PC-3 (cell line): ENCODE results near the gene EEF1A2. TPM values are rescaled to one million over a fixed set of nuclear protein-coding genes. Genes with fewer than 3 reads are reported as not detected.

Experiments used
- ATAC-seq: fragments of 200-7000 bp; cut with Tn5 transposase; 2 replicates; pipeline ENCODE4 v1.9.1; 2020; ENCODE audit warnings: mild to moderate bottlenecking, moderate library complexity
- BruUV-seq: library from RNA; stranded (reverse); fragments of 400-500 nt; replicated peaks from 2 replicates; lab custom pipeline; 2021; lab: Mats Ljungman, UMichigan
- CTCF ChIA-PET: fragments of 300-600 bp; sonication (Branson Sonifier 250); formaldehyde crosslinking; loops from one replicate; lab custom pipeline; 2022; ENCODE audit warnings: antibody characterized with exemption; lab: Charles Lee
- POLR2A ChIA-PET: fragments of 300-600 bp; sonication (Branson Sonifier 250); formaldehyde crosslinking; loops from one replicate; lab custom pipeline; 2022; ENCODE audit warnings: antibody characterized with exemption; ENCODE audit not compliant: unreplicated experiment; lab: Charles Lee
- DNase-seq: peaks from one replicate; pipeline ENCODE4 v3.0.0-alpha.2; 2015
- H2AFZ ChIP-seq: fragments of 300-600 bp; sonication (generic); 2 replicates; pipeline ENCODE4 v1.6.0; 2016; ENCODE audit warnings: antibody characterized with exemption, low read length
- H3F3A ChIP-seq: fragments of 300-600 bp; sonication (generic); one replicate; pipeline ENCODE4 v1.6.0; 2017; ENCODE audit warnings: antibody characterized with exemption, low read length, control low read depth, mild to moderate bottlenecking; ENCODE audit not compliant: unreplicated experiment
- H3K27ac ChIP-seq: fragments of 300-600 bp; sonication (generic); 2 replicates; pipeline ENCODE4 v1.5.1; 2016; ENCODE audit warnings: mild to moderate bottlenecking, low read length
- H3K27me3 ChIP-seq: fragments of 300-600 bp; sonication (generic); 2 replicates; pipeline ENCODE4 v1.6.1; 2016; ENCODE audit warnings: low read length, mixed read lengths
- H3K36me3 ChIP-seq: fragments of 300-600 bp; sonication (generic); 2 replicates; pipeline ENCODE4 v1.6.1; 2016; ENCODE audit warnings: low read depth, mixed run types, low read length, mixed read lengths
- H3K4me1 ChIP-seq: fragments of 300-600 bp; sonication (generic); 2 replicates; pipeline ENCODE4 v1.5.1; 2016; ENCODE audit warnings: low read length; ENCODE audit not compliant: insufficient read depth
- H3K4me2 ChIP-seq: fragments of 300-600 bp; sonication (generic); 2 replicates; pipeline ENCODE4 v1.6.0; 2016; ENCODE audit warnings: low read length
- H3K4me3 ChIP-seq: fragments of 300-600 bp; sonication (generic); 2 replicates; pipeline ENCODE4 v1.5.1; 2016; ENCODE audit warnings: mild to moderate bottlenecking, low read length, mixed read lengths
- H3K79me2 ChIP-seq: fragments of 300-600 bp; sonication (generic); 2 replicates; pipeline ENCODE4 v1.6.1; 2017; ENCODE audit warnings: low read length, mixed read lengths
- H3K9ac ChIP-seq: fragments of 300-600 bp; sonication (generic); 2 replicates; pipeline ENCODE4 v1.6.0; 2016; ENCODE audit warnings: mild to moderate bottlenecking, low read length
- H3K9me2 ChIP-seq: fragments of 300-600 bp; sonication (generic); replicated peaks from 2 replicates; pipeline ENCODE4 v1.6.1; 2016; ENCODE audit warnings: mixed run types, low read length, mixed read lengths
- H3K9me3 ChIP-seq: fragments of 300-600 bp; sonication (generic); 2 replicates; pipeline ENCODE4 v1.6.1; 2016; ENCODE audit warnings: low read length, mixed read lengths
- H4K20me1 ChIP-seq: fragments of 300-600 bp; sonication (generic); 2 replicates; pipeline ENCODE4 v1.6.1; 2016; ENCODE audit warnings: low read length, mixed read lengths
- CTCF ChIP-seq: fragments of 300-600 bp; sonication (generic); conservative IDR thresholded peaks from 2 replicates; pipeline ENCODE4 v1.5.1; 2017; ENCODE audit warnings: antibody characterized with exemption, low read depth, mild to moderate bottlenecking, low read length
- EZH2 ChIP-seq: fragments of 300-600 bp; sonication (generic); IDR thresholded peaks from one replicate; pipeline ENCODE4 v1.6.1; 2017; ENCODE audit warnings: antibody characterized with exemption, mild to moderate bottlenecking, low read length; ENCODE audit not compliant: unreplicated experiment
- EZH2phosphoT487 ChIP-seq: fragments of 300-600 bp; sonication (generic); IDR thresholded peaks from 2 replicates; pipeline ENCODE4 v1.6.1; 2018; ENCODE audit warnings: mild to moderate bottlenecking, antibody characterized with exemption, low read length, borderline replicate concordance
- intact Hi-C: fragments of 100-400 bp; cut with micrococcal nuclease; formaldehyde crosslinking; loops from 2 replicates; pipeline ENCODE4 v1.9.0; 2023
- total RNA-seq: library from RNA; depleted of rRNA; stranded (reverse); fragments of >200 nt; gene quantifications from 2 replicates; pipeline ENCODE4 v1.2.3, GENCODE V29; 2014

Gene EEF1A2
- total RNA-seq, 1 experiment from 2014 or later: 463 TPM

GRCh38 chr20:63468421-63468820 is 30.5 kb downstream of the EEF1A2 start:
- POLR2A ChIA-PET: interaction anchor here (0.5 kb wide), 1 partner anchor 9 kb away, joined by 5 read pairs; no protein-coding TSS in a partner anchor

GRCh38 chr20:63467294-63468083 is 31.4 kb downstream of the EEF1A2 start:
- no TSS peak for BruUV-seq
- ATAC-seq (no peak), DNase-seq (no peak)
- Histone ChIP-seq H3K27ac (no peak overlapping the region), H4K20me1 (no peaks in the 10 kb centered on the region), H3K36me3 (no peaks in the 10 kb centered on the region), H3K9me3 (no peaks in the 10 kb centered on the region), H3K79me2 (no peaks in the 10 kb centered on the region), H3K27me3 (peaks cover 81% of the 10 kb centered on the region), H3K4me1 (no peaks in the 10 kb centered on the region), H3K9me2 (no peaks in the 10 kb centered on the region), H3K4me2 (no peak overlapping the region), H3K9ac (no peak overlapping the region), H2AFZ (no peak overlapping the region), H3F3A (no peaks in the 10 kb centered on the region), H3K4me3 (no peak overlapping the region)
- intact Hi-C loops: no loop called here
- POLR2A ChIA-PET: interaction anchor here (0.5 kb wide), 1 partner anchor 10 kb away, joined by 5 read pairs; no protein-coding TSS in a partner anchor
- TF ChIP-seq EZH2phosphoT487 (no peak), EZH2 (no peak), CTCF (no peak)
- CTCF ChIA-PET: no interaction called here

More at GRCh38 chr20:63468421-63468820, 30.5 kb downstream of the EEF1A2 start:
- no peak for TF ChIP-seq CTCF
- TF ChIP-seq EZH2phosphoT487: no peak
- no peak for TF ChIP-seq EZH2
- H3K27me3 ChIP-seq: peaks cover 77% of the 10 kb centered on the region
- H3K27ac ChIP-seq: no peak overlapping the region
- H3K9ac ChIP-seq: no peak overlapping the region
- BruUV-seq: no TSS peak
- no peak overlapping the region for H3K4me2 ChIP-seq
- no peak for DNase-seq
- intact Hi-C loops: no loop called here
- H4K20me1 ChIP-seq: no peaks in the 10 kb centered on the region
- H3K4me1 ChIP-seq: no peaks in the 10 kb centered on the region
- no peaks in the 10 kb centered on the region for H3K9me3 ChIP-seq
- H3F3A ChIP-seq: no peaks in the 10 kb centered on the region
- no peak for ATAC-seq
- H2AFZ ChIP-seq: no peak overlapping the region
- no peaks in the 10 kb centered on the region for H3K9me2 ChIP-seq
- no peaks in the 10 kb centered on the region for H3K36me3 ChIP-seq
- no peak overlapping the region for H3K4me3 ChIP-seq
- H3K79me2 ChIP-seq: no peaks in the 10 kb centered on the region
- CTCF ChIA-PET: no interaction called here

- Histone ChIP-seq H3K36me3 (no peaks in the 10 kb centered on the region), H2AFZ (no peak overlapping the region), H3K27ac (no peak overlapping the region), H3K27me3 (peaks cover 81% of the 10 kb centered on the region), H3K4me2 (no peak overlapping the region), H3K9ac (no peak overlapping the region), H3K9me3 (no peaks in the 10 kb centered on the region), H3K79me2 (no peaks in the 10 kb centered on the region), H3F3A (no peaks in the 10 kb centered on the region), H3K9me2 (no peaks in the 10 kb centered on the region), H3K4me3 (no peak overlapping the region), H4K20me1 (no peaks in the 10 kb centered on the region), H3K4me1 (no peaks in the 10 kb centered on the region)
- no peak for TF ChIP-seq EZH2phosphoT487
- TF ChIP-seq EZH2: no peak
- no peak for TF ChIP-seq CTCF
- no peak for ATAC-seq
- BruUV-seq: no TSS peak
- POLR2A ChIA-PET: no interaction called here
- DNase-seq: no peak
- CTCF ChIA-PET: no interaction called here
- intact Hi-C loops: no loop called here
Measured at GRCh38 chr20:63466861-63467260, 32.0 kb downstream of the EEF1A2 start.
